PC-3 (cell line): Measurements from ENCODE around the gene CCNY. TPM values are rescaled to one million over a fixed set of nuclear protein-coding genes. Genes with fewer than 3 reads are reported as not detected.
A peak's percentile ranks its signal among the peaks of the same experiment; 100 is the strongest.

Source experiments
- ATAC-seq: fragments of 200-7000 bp; cut with Tn5 transposase; 2 replicates; pipeline ENCODE4 v1.9.1; 2020; ENCODE audit warnings: mild to moderate bottlenecking, moderate library complexity
- BruUV-seq: library from RNA; stranded (reverse); fragments of 400-500 nt; replicated peaks from 2 replicates; lab custom pipeline; 2021; lab: Mats Ljungman, UMichigan
- CTCF ChIA-PET: fragments of 300-600 bp; sonication (Branson Sonifier 250); formaldehyde crosslinking; loops from one replicate; lab custom pipeline; 2022; ENCODE audit warnings: antibody characterized with exemption; lab: Charles Lee
- POLR2A ChIA-PET: fragments of 300-600 bp; sonication (Branson Sonifier 250); formaldehyde crosslinking; loops from one replicate; lab custom pipeline; 2022; ENCODE audit warnings: antibody characterized with exemption; ENCODE audit not compliant: unreplicated experiment; lab: Charles Lee
- DNase-seq: peaks from one replicate; pipeline ENCODE4 v3.0.0-alpha.2; 2015
- H2AFZ ChIP-seq: fragments of 300-600 bp; sonication (generic); 2 replicates; pipeline ENCODE4 v1.6.0; 2016; ENCODE audit warnings: antibody characterized with exemption, low read length
- H3F3A ChIP-seq: fragments of 300-600 bp; sonication (generic); one replicate; pipeline ENCODE4 v1.6.0; 2017; ENCODE audit warnings: antibody characterized with exemption, low read length, control low read depth, mild to moderate bottlenecking; ENCODE audit not compliant: unreplicated experiment
- H3K27ac ChIP-seq: fragments of 300-600 bp; sonication (generic); 2 replicates; pipeline ENCODE4 v1.5.1; 2016; ENCODE audit warnings: mild to moderate bottlenecking, low read length
- H3K27me3 ChIP-seq: fragments of 300-600 bp; sonication (generic); 2 replicates; pipeline ENCODE4 v1.6.1; 2016; ENCODE audit warnings: low read length, mixed read lengths
- H3K36me3 ChIP-seq: fragments of 300-600 bp; sonication (generic); 2 replicates; pipeline ENCODE4 v1.6.1; 2016; ENCODE audit warnings: low read depth, mixed run types, low read length, mixed read lengths
- H3K4me1 ChIP-seq: fragments of 300-600 bp; sonication (generic); 2 replicates; pipeline ENCODE4 v1.5.1; 2016; ENCODE audit warnings: low read length; ENCODE audit not compliant: insufficient read depth
- H3K4me2 ChIP-seq: fragments of 300-600 bp; sonication (generic); 2 replicates; pipeline ENCODE4 v1.6.0; 2016; ENCODE audit warnings: low read length
- H3K4me3 ChIP-seq: fragments of 300-600 bp; sonication (generic); 2 replicates; pipeline ENCODE4 v1.5.1; 2016; ENCODE audit warnings: mild to moderate bottlenecking, low read length, mixed read lengths
- H3K79me2 ChIP-seq: fragments of 300-600 bp; sonication (generic); 2 replicates; pipeline ENCODE4 v1.6.1; 2017; ENCODE audit warnings: low read length, mixed read lengths
- H3K9ac ChIP-seq: fragments of 300-600 bp; sonication (generic); 2 replicates; pipeline ENCODE4 v1.6.0; 2016; ENCODE audit warnings: mild to moderate bottlenecking, low read length
- H3K9me2 ChIP-seq: fragments of 300-600 bp; sonication (generic); replicated peaks from 2 replicates; pipeline ENCODE4 v1.6.1; 2016; ENCODE audit warnings: mixed run types, low read length, mixed read lengths
- H3K9me3 ChIP-seq: fragments of 300-600 bp; sonication (generic); 2 replicates; pipeline ENCODE4 v1.6.1; 2016; ENCODE audit warnings: low read length, mixed read lengths
- H4K20me1 ChIP-seq: fragments of 300-600 bp; sonication (generic); 2 replicates; pipeline ENCODE4 v1.6.1; 2016; ENCODE audit warnings: low read length, mixed read lengths
- CTCF ChIP-seq: fragments of 300-600 bp; sonication (generic); conservative IDR thresholded peaks from 2 replicates; pipeline ENCODE4 v1.5.1; 2017; ENCODE audit warnings: antibody characterized with exemption, low read depth, mild to moderate bottlenecking, low read length
- EZH2 ChIP-seq: fragments of 300-600 bp; sonication (generic); IDR thresholded peaks from one replicate; pipeline ENCODE4 v1.6.1; 2017; ENCODE audit warnings: antibody characterized with exemption, mild to moderate bottlenecking, low read length; ENCODE audit not compliant: unreplicated experiment
- EZH2phosphoT487 ChIP-seq: fragments of 300-600 bp; sonication (generic); IDR thresholded peaks from 2 replicates; pipeline ENCODE4 v1.6.1; 2018; ENCODE audit warnings: mild to moderate bottlenecking, antibody characterized with exemption, low read length, borderline replicate concordance
- intact Hi-C: fragments of 100-400 bp; cut with micrococcal nuclease; formaldehyde crosslinking; loops from 2 replicates; pipeline ENCODE4 v1.9.0; 2023
- total RNA-seq: library from RNA; depleted of rRNA; stranded (reverse); fragments of >200 nt; gene quantifications from 2 replicates; pipeline ENCODE4 v1.2.3, GENCODE V29; 2014

Gene CCNY
- total RNA-seq, 1 experiment from 2014 or later = 146 TPM

GRCh38 chr10:35446439-35446838, 110.1 kb downstream of the CCNY start:
- no TSS peak for BruUV-seq
- ATAC-seq (0 out of 2 replicates have a peak, but pooled peaks have one; percentile 1), DNase-seq (no peak)
- Histone ChIP-seq H3K4me3 (no peak overlapping the region), H3K36me3 (peaks cover 37% of the 10 kb centered on the region), H3K4me1 (peaks cover 19% of the 10 kb centered on the region), H3K9me3 (peaks cover 41% of the 10 kb centered on the region), H3K79me2 (peaks cover 98% of the 10 kb centered on the region), H3K9me2 (no peaks in the 10 kb centered on the region), H4K20me1 (peaks cover 11% of the 10 kb centered on the region; the same call in 1 of the 2 replicates), H3K27ac (no peak overlapping the region), H2AFZ (no peak overlapping the region), H3F3A (no peaks in the 10 kb centered on the region), H3K27me3 (no peaks in the 10 kb centered on the region), H3K9ac (no peak overlapping the region), H3K4me2 (no peak overlapping the region)
- ChIA-PET CTCF (no interaction called here), POLR2A (no interaction called here)
- intact Hi-C loops = no loop called here
- TF ChIP-seq EZH2 = no peak
- TF ChIP-seq EZH2phosphoT487 = no peak
- no peak for TF ChIP-seq CTCF

GRCh38 chr10:35447693-35448407, 111.5 kb downstream of the CCNY start:
- peak overlapping the region; percentile 59 for H3K4me2 ChIP-seq
- BruUV-seq = TSS peak; percentile 95
- no peaks in the 10 kb centered on the region for H3F3A ChIP-seq
- DNase-seq (peak; percentile 91), ATAC-seq (peak; percentile 77)
- H3K4me3 ChIP-seq = peak overlapping the region; percentile 13
- peaks cover 26% of the 10 kb centered on the region for H3K36me3 ChIP-seq
- intact Hi-C loops = loop anchor here (1.0 kb wide), 3 partner anchors 45 to 99 kb away; no protein-coding TSS in a partner anchor
- POLR2A ChIA-PET = interaction anchor here (0.5 kb wide), 1 partner anchor 112 kb away, joined by 5 read pairs; no protein-coding TSS in a partner anchor
- CTCF ChIA-PET = no interaction called here
- peaks cover 15% of the 10 kb centered on the region; the same call in 1 of the 2 replicates for H4K20me1 ChIP-seq
- H3K9ac ChIP-seq = no peak overlapping the region
- H3K4me1 ChIP-seq = peaks cover 24% of the 10 kb centered on the region
- H3K27ac ChIP-seq = peak overlapping the region; percentile 23
- peaks cover 27% of the 10 kb centered on the region for H3K9me3 ChIP-seq
- no peaks in the 10 kb centered on the region for H3K27me3 ChIP-seq
- H3K9me2 ChIP-seq = no peaks in the 10 kb centered on the region
- TF ChIP-seq CTCF (no peak), EZH2phosphoT487 (no peak), EZH2 (no peak)
- H2AFZ ChIP-seq = peak overlapping the region; percentile 27
- H3K79me2 ChIP-seq = peaks cover 98% of the 10 kb centered on the region
